Mesodermal cell (in vitro differentiated cells): Measurements from ENCODE around the gene FBXO42. TPM values are rescaled to one million over a fixed set of nuclear protein-coding genes. Genes with fewer than 3 reads are reported as not detected.

Experiments
- H3K27ac ChIP-seq: 2 replicates; pipeline ENCODE4 v1.7.0; 2013; ENCODE audit warnings: mild to moderate bottlenecking, low read depth, low read length, moderate library complexity; ENCODE audit not compliant: severe bottlenecking
- H3K36me3 ChIP-seq: 2 replicates; pipeline ENCODE4 v1.7.1; 2013; ENCODE audit warnings: mild to moderate bottlenecking, low read length, moderate library complexity; ENCODE audit not compliant: control insufficient read depth, insufficient read depth
- H3K4me1 ChIP-seq: one replicate; pipeline ENCODE4 v1.7.1; 2013; ENCODE audit warnings: mild to moderate bottlenecking, low read length; ENCODE audit not compliant: insufficient read depth, control insufficient read depth, poor library complexity, severe bottlenecking
- H3K4me3 ChIP-seq: 2 replicates; pipeline ENCODE4 v1.7.0; 2013; ENCODE audit warnings: low read length, control low read depth, mild to moderate bottlenecking; ENCODE audit not compliant: insufficient read depth, poor library complexity, severe bottlenecking; ENCODE audit errors: extremely low read depth
- H3K9me3 ChIP-seq: 2 replicates; pipeline ENCODE4 v1.7.1; 2013; ENCODE audit warnings: mild to moderate bottlenecking, low read length, moderate library complexity; ENCODE audit not compliant: control insufficient read depth
- WGBS, 2 experiments: methylation state at CpG; one replicate each; pipeline ENCODE4 v1.1.5; 2013; ENCODE audit warnings: missing lambda C conversion rate in 2 of 2; ENCODE audit not compliant: insufficient coverage in 2 of 2; 5-methylcytosine and 5-hydroxymethylcytosine counted together
- polyA plus RNA-seq, 2 experiments: library from polyadenylated mRNA; stranded (reverse); fragments of 50-300 nt; gene quantifications; one replicate each; pipeline ENCODE4 v1.2.3, GENCODE V29; 2013

Gene FBXO42
- 19.1 TPM for polyA plus RNA-seq (2013, experiment 1 of 2)
- polyA plus RNA-seq (2013, experiment 2 of 2), result 15.0 TPM

DNA sequence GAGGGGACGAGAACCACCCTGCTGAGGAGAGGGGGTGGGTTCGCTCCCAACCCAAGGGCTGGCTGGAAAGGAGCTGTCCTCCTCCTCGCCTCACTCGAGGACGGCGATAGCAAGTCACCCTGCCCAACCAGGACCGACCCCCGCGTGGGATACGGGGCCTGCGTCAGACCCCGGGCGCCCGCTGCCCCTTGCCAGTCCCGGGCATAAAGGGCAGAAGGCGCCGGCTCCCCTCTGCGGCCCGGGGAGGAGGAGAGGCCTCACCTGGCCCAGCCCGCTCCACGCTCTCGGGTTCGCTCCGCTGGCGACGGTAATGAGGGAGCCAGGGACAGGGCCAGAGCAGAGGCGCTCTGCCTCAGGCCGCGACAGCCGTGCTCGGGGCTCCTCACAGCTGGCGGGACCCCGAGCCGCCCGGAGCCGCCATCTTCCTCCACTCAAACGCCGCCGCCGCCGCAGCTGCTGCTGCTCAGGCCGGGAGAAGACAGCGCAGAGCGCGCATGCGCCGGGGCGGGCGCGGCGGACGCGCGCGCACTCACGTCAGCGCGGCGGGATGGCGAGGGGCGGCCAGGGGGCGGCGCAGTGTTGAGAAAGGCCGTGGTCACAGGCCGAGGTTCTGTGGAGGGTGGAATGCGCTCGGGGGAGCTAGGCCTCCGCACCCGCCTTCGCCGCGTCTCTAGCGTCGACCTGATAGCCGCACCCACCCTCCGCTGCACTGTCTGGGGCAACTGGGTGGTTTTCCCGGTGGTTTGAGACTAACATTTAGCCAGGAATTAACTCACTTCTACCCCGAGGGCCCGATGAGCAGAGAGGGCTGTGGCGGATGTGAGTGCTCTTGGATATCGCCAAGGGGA, at the start of gene FBXO42:
TSS of gene FBXO42 (minus strand) at position 487 of the 848 bp plus-strand sequence. CDS start 37,062 bp downstream, outside the sequence.
- Histone ChIP-seq H3K4me3 (peak within 1 kb of the TSS; percentile 93), H3K27ac (peak within 1 kb of the TSS; percentile 87), H3K9me3 (no peaks in the 10 kb centered on the region), H3K4me1 (peaks cover 26% of the 10 kb centered on the region), H3K36me3 (no peaks in the 10 kb centered on the region)
- WGBS, 2 experiments, result 0 to 1% methylated on average over 34 to 61 of the region's 81 CpGs

DNA sequence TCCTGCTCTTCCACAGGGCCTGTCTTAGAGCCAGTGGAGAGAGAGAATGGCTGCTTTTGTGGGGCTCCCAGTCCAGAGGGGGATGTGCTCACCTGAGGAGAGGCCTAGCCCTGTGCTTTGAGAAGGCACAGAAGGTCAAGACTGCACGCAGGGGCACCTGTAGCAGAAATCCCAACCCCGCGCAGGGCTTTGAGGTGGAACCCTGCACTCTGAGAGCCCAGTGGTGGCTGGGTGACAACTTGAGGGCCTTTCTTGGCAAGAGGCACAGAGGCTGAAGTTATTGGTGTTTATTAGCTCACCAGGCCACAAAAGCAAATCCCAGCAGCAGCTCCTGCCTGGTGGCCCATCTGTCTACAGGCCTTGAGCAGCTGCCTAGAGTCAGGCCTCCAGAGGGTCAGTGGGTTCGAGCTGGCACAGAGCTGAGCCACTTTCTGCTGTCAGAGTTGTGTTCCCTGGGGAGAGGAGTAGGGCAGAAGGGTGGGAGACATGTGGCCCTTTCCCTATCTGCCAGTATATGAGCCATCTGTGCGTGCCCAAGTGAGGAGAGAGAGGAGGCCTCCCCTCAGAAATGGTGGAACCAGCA, 46.2 kb upstream of the FBXO42 start:
- WGBS, 2 experiments, result 95 to 98% methylated on average over 4 of the region's 5 CpGs
- no peak overlapping the region for H3K27ac ChIP-seq
- H3K9me3 ChIP-seq, result no peaks in the 10 kb centered on the region
- H3K4me3 ChIP-seq, result no peak overlapping the region
- peaks cover 60% of the 10 kb centered on the region for H3K36me3 ChIP-seq
- peaks cover 3% of the 10 kb centered on the region for H3K4me1 ChIP-seq

DNA sequence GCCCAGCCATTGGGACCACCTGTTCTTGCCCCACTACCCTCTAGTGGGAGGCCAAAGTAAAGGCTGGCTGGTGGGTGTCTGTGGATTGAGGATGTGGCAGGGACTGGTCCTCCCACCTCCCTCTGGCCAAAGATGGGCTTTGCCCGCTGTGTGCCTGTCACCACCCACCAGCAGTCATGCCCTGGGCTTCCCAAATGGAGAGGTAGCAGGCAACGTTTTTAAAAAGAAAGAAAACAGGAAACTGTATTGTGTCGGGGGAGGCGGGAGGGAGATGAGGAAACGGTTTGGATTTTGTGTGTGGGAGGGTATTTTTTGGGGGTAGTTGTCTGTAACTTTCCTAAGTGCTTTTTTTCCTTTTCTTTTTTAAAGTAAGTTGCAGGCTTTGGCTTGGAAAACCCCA, 44.8 kb upstream of the FBXO42 start:
- Histone ChIP-seq H3K27ac (no peak overlapping the region), H3K36me3 (peaks cover 70% of the 10 kb centered on the region), H3K9me3 (no peaks in the 10 kb centered on the region), H3K4me1 (peaks cover 5% of the 10 kb centered on the region), H3K4me3 (no peak overlapping the region)
- WGBS, 2 experiments, result 80 to 86% methylated on average over 2 to 5 of the region's 5 CpGs

DNA sequence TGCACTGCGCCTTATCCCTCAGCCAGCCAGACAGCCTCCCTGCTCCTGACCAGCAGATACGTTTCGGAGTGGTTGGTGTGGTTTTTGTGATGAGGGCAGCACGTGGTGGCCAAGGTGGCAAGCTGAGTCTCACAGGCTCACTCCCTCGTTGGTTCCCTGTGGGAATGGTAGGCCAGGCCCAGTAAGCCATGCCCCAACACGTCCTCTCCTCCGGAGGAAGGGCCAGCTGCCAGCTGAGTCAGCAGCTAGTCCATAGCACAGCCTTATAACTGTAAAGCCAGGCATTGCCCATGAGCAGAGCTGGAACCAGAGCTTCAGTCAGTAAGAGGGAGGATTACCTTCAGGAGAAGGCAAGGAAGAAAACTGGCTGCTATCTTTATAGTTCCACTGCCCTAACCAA, 44.3 kb upstream of the FBXO42 start:
- H3K9me3 ChIP-seq, result no peaks in the 10 kb centered on the region
- H3K36me3 ChIP-seq, result peaks cover 70% of the 10 kb centered on the region
- H3K27ac ChIP-seq, result no peak overlapping the region
- 91 to 100% methylated on average over 6 of the region's 7 CpGs for WGBS, 2 experiments
- peaks cover 9% of the 10 kb centered on the region for H3K4me1 ChIP-seq
- no peak overlapping the region for H3K4me3 ChIP-seq

DNA sequence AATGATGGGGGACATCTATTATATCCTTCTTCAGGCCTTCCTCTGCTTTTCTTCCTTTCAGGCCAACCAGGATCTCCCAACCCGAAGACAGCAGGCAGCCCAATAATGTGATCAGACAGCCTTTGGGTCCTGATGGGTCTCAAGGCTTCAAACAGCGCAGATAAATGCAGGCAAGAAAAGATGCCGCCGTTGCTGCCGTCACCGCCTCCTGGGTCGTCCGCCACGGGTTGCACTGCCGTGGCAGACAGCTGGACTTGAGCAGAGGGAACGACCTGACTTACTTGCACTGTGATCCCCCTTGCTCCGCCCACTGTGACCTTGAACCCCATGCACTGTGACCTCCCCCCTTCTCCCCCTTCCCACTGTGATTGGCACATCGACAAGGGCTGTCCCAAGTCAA, 42.7 kb upstream of the FBXO42 start:
- H3K4me1 ChIP-seq, result peaks cover 9% of the 10 kb centered on the region
- H3K4me3 ChIP-seq, result no peak overlapping the region
- no peaks in the 10 kb centered on the region for H3K9me3 ChIP-seq
- H3K27ac ChIP-seq, result no peak overlapping the region
- 91 to 100% methylated on average over 9 to 10 of the region's 13 CpGs for WGBS, 2 experiments
- peaks cover 75% of the 10 kb centered on the region for H3K36me3 ChIP-seq

DNA sequence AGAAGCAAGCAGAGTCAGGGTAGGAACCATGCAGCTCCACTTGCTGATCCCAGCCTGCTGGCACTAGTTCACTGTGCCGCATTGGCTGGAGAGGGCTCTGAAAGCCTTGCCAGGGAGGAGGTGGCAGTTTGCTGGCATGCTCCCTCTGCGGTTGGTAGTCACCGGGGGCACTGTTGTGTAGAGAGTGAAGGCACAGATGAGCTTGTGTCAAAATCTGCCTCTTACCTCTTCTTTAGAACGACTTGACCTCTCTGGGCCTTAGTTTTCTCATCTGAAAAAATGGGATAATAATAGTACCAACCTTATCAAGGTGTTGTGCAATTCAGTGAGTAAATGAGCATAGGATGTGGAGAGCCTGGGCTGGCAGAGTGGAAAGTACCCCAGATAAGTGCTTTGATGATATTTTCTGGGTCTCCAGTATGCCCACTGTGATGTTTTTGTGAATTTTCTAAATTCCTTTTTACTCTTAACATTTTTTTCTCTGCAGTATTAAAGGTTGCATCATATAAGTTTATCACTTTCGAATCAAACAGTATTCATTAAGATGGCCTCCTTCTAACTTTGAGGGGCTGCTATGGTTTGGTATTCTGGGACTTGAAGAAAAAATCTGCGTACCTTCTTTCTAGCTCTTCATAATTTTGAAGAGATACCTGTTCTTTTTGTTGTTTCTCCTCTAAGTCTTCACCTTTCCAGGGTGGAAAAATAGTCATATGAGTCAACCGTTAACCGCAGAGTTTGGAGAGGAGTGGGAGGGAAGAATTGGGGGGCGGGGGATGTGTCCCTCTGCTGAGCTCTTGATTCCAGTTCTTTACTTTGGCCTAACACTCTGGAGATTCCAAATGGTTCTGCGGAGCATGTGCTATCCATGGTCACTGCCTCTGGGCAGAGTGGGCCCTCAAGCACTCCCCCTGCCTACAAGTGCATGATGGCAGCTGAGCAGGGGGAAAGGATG, 41.6 kb upstream of the FBXO42 start:
- no peaks in the 10 kb centered on the region for H3K9me3 ChIP-seq
- no peak overlapping the region for H3K27ac ChIP-seq
- peaks cover 70% of the 10 kb centered on the region for H3K36me3 ChIP-seq
- H3K4me3 ChIP-seq, result no peak overlapping the region
- WGBS, 2 experiments, result 96% methylated on average over 3 to 4 of the region's 10 CpGs
- peaks cover 9% of the 10 kb centered on the region for H3K4me1 ChIP-seq

DNA sequence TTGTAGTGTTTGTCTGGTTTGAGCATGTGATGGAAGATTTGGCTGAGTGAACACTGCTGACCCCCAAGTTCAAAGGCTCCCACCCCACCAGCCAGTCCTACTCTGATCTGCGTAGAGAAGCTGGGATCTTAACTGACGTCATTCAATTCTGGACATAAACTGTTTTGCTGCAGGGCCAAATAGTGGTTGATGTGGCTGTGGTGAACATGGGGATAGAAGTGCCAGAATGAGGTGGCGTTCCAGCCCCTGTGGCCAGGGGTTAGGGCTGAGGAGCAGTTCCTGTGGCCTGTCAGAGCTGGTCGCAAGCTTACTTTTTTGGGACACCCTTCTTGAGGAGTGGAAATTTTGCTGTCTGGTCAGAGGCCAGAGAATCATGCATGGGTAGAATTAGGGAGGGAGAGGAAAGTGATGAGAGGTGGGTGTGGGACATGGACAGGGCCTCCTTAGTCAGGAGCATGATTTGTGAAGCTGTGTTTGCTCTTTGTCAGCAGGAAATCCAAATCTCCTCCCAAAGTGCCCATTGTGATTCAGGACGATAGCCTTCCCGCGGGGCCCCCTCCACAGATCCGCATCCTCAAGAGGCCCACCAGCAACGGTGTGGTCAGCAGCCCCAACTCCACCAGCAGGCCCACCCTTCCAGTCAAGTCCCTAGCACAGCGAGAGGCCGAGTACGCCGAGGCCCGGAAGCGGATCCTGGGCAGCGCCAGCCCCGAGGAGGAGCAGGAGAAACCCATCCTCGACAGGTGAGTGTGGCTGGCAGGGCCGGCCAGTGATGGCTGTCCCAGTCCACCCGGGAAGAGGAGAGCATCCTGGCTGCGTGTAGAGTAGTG, 40.7 kb upstream of the FBXO42 start:
- peaks cover 9% of the 10 kb centered on the region for H3K4me1 ChIP-seq
- 86 to 88% methylated on average over 14 to 17 of the region's 21 CpGs for WGBS, 2 experiments
- H3K36me3 ChIP-seq, result peaks cover 64% of the 10 kb centered on the region
- peak overlapping the region; percentile 10 for H3K27ac ChIP-seq
- no peak overlapping the region for H3K4me3 ChIP-seq
- no peaks in the 10 kb centered on the region for H3K9me3 ChIP-seq

DNA sequence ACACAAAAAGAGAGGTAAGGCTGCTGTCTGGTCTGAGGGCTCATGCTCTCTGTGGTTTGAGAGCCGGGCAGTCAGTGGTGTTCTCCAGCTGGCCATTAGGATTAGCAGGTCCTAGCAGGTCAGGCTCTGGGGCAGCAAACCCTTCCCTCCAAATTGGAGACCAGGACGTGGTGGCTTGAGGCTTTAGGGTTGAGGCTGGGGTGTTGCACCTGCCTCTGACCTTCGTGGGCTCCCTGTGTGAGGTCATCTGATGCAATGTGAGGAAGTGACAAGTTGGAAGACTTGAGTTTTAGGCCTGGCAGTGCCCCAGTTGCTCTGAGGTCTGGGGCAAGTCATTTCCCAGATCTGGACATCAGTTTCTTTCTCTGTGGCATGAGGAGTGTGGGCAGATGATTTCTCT, 39.1 kb upstream of the FBXO42 start:
- no peaks in the 10 kb centered on the region for H3K9me3 ChIP-seq
- H3K27ac ChIP-seq, result peak overlapping the region; percentile 41
- peaks cover 62% of the 10 kb centered on the region for H3K36me3 ChIP-seq
- peaks cover 6% of the 10 kb centered on the region for H3K4me1 ChIP-seq
- WGBS, 2 experiments, result 80 to 89% methylated on average over 1 to 3 of the region's 3 CpGs
- H3K4me3 ChIP-seq, result no peak overlapping the region

DNA sequence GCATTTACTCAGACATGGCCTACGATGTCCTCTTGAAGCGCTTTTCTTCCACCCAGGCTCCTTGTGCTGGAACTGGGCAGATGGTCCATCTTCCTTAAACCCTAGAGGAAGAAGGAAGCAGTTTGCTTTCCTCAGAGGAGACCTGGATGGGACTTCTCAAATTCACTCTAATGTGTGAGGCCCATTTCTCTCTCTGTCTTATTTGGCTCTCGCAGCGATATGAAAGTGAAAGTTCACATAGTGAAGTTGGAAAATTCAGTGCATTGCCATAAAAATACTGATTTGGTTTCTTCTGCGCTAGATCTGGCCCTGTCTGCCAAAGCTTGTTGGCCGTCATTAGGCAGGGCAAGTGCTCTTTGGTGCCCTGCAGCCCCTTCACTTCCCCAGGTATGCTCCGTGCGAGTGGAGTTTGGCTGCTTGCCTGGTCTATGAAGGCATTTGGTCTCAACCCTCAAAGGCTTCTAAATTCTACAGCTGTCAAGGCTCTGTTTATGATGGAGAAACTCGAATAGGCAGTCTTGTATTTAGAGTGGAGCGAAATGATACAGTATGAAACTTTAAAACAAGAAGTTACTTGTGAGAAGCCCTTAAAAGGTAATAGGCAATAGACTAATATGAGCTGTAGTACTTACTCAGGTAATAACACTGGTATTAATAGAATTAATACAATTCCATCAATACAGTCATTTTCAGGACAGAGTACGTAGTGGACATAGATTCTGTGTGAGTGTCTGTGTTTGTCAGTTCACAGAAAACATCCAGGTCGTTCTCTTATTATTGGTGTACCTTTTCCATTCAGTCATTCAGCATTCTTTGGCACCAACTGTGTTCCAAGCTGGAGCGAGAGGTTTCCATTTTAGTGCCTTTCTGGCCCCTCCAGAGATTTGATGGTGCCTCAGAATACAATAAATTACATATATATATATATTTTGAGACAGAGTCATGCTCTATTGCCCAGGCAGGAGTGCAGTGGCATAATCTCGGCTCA, 35.2 kb upstream of the FBXO42 start:
- whole genome bisulfite sequencing, 2 experiments, result 89 to 100% methylated on average over 9 of the region's 14 CpGs
- Histone ChIP-seq H3K9me3 (no peaks in the 10 kb centered on the region), H3K27ac (no peak overlapping the region), H3K36me3 (peaks cover 43% of the 10 kb centered on the region), H3K4me1 (peaks cover 6% of the 10 kb centered on the region), H3K4me3 (no peak overlapping the region)
